ENCODE results near the gene FAM43A. TPM values are rescaled to one million over a fixed set of nuclear protein-coding genes. Genes with fewer than 3 reads are reported as not detected.
A peak's percentile ranks its signal among the peaks of the same experiment; 100 is the strongest.

Gene FAM43A
- total RNA-seq, 2 donors from 2014 or later: 10.9 to 12.5 TPM

- no peaks in the 10 kb centered on the region for H3K36me3 ChIP-seq
- H3K27ac ChIP-seq: no peak overlapping the region
- H3K27me3 ChIP-seq: no peaks in the 10 kb centered on the region
- no peak for DNase-seq (ENCODE audit: low spot score)
- H3K4me1 ChIP-seq: no peaks in the 10 kb centered on the region
- H3K9me3 ChIP-seq: no peaks in the 10 kb centered on the region
- TF ChIP-seq, protein P1, sequence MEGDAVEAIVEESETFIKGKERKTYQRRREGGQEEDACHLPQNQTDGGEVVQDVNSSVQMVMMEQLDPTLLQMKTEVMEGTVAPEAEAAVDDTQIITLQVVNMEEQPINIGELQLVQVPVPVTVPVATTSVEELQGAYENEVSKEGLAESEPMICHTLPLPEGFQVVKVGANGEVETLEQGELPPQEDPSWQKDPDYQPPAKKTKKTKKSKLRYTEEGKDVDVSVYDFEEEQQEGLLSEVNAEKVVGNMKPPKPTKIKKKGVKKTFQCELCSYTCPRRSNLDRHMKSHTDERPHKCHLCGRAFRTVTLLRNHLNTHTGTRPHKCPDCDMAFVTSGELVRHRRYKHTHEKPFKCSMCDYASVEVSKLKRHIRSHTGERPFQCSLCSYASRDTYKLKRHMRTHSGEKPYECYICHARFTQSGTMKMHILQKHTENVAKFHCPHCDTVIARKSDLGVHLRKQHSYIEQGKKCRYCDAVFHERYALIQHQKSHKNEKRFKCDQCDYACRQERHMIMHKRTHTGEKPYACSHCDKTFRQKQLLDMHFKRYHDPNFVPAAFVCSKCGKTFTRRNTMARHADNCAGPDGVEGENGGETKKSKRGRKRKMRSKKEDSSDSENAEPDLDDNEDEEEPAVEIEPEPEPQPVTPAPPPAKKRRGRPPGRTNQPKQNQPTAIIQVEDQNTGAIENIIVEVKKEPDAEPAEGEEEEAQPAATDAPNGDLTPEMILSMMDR (IDR thresholded peaks at IDR 0.05): no peak
- no peak overlapping the region for H3K4me3 ChIP-seq
Measured at GRCh38 chr3:194702545-194702944, 16.9 kb downstream of the FAM43A start.

DNA sequence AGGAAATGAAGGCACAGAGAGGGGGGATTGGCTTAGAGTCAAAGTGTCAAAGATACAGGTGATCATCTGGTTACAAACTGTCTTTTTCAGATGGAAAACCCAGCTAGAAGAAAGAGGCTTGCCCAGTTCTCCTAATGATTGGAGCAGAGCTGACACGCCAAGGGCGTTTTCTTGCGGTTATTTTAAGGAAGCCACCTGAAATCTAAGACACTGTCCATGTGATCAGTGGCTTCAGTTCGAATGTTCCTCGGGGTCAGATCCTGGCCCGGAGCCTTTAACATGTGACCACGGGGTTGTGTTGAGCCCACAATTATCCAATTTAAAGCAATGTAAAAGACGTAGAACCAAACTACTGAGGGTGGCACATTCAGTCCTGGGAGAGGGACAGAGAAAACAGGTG, 19.5 kb downstream of the FAM43A start:
- H3K27ac ChIP-seq: no peak overlapping the region
- TF ChIP-seq, protein P1 (IDR thresholded peaks at IDR 0.05): no peak
- H3K36me3 ChIP-seq: no peaks in the 10 kb centered on the region
- H3K4me3 ChIP-seq: no peak overlapping the region
- no peaks in the 10 kb centered on the region for H3K4me1 ChIP-seq
- no peaks in the 10 kb centered on the region for H3K9me3 ChIP-seq
- no peak for DNase-seq (ENCODE audit: low spot score)
- H3K27me3 ChIP-seq: no peaks in the 10 kb centered on the region

DNA sequence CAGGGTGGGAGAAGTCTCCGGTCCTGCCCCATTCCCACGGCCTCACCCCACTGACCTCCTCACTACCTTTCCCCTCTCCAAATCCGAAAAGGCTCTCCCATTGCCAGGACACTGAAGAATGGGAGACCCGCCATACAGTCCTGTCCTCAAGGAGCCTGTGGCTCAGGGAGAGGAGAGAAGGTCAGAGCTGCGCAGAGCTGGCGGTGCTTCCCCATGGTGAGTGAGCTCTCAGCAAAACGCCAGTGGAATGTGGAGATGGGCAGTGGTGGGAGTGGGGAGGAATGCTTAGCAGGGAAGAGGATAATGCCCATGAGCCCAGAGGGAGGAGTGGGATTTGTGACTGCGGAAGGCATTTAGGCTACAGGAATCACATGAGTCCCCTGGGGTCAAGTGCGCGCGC, 20.1 kb downstream of the FAM43A start:
- no peak for DNase-seq (ENCODE audit: low spot score)
- TF ChIP-seq, protein P1 (IDR thresholded peaks at IDR 0.05): no peak
- H3K36me3 ChIP-seq: no peaks in the 10 kb centered on the region
- H3K9me3 ChIP-seq: no peaks in the 10 kb centered on the region
- no peaks in the 10 kb centered on the region for H3K4me1 ChIP-seq
- H3K27ac ChIP-seq: no peak overlapping the region
- no peaks in the 10 kb centered on the region for H3K27me3 ChIP-seq
- no peak overlapping the region for H3K4me3 ChIP-seq

GRCh38 chr3:194707147-194707540, 21.5 kb downstream of the FAM43A start:
- Histone ChIP-seq H3K4me1 (peaks cover 0 to 6% of the 10 kb centered on the region in 2 donors), H3K36me3 (no peaks in the 10 kb centered on the region), H3K9me3 (no peaks in the 10 kb centered on the region), H3K27me3 (no peaks in the 10 kb centered on the region), H3K4me3 (no peak overlapping the region), H3K27ac (no peak overlapping the region)
- TF ChIP-seq, protein P1 (IDR thresholded peaks at IDR 0.05): no peak
- DNase-seq (ENCODE audit: low spot score): no peak

GRCh38 chr3:194711286-194711685, 25.6 kb downstream of the FAM43A start:
- peaks cover 0 to 10% of the 10 kb centered on the region in 2 donors for H3K4me1 ChIP-seq
- H3K36me3 ChIP-seq: no peaks in the 10 kb centered on the region
- H3K9me3 ChIP-seq: no peaks in the 10 kb centered on the region
- H3K4me3 ChIP-seq: no peak overlapping the region
- no peaks in the 10 kb centered on the region for H3K27me3 ChIP-seq
- no peak overlapping the region for H3K27ac ChIP-seq
- TF ChIP-seq, protein P1 (IDR thresholded peaks at IDR 0.05): no peak
- DNase-seq (ENCODE audit: low spot score): no peak

DNA sequence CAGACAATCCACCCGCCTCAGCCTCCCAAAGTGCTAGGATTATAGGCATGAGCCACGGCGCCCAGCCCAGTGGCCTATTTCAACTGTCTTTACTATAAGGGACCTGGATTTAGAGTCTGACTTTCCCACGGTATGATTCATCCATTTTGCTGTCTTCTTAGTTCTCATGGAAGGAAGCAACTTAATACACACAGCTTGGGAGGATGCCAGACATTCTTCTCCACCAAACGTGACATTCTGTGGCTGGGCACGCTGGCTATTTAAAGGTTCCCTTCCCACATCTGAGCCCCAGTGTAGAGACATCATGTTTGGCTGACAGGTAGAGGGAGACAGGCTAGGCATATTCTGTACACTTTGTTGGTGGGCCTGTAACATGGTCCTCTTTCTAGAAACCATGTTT, 26.2 kb downstream of the FAM43A start:
- DNase-seq (ENCODE audit: low spot score): no peak
- Histone ChIP-seq H3K4me1 (peaks cover 0 to 10% of the 10 kb centered on the region in 2 donors), H3K4me3 (no peak overlapping the region), H3K36me3 (no peaks in the 10 kb centered on the region), H3K27ac (peak overlapping the region in 1 of 2 donors; percentile 48), H3K9me3 (no peaks in the 10 kb centered on the region), H3K27me3 (no peaks in the 10 kb centered on the region)
- TF ChIP-seq, protein P1 (IDR thresholded peaks at IDR 0.05): no peak
